OCI-M2 (cell line): ENCODE data around the gene CHERP.
"Not testable (repeated sequence)": the region's sequence is repeated elsewhere in the genome, so short reads cannot be mapped to it uniquely, and the experiment has no call there.

Experiments used
- DNase-seq: peaks from one replicate; lab custom pipeline; 2025; ENCODE audit not compliant: unreplicated experiment; lab: John Stamatoyannopoulos, UW

The CHERP gene

GRCh38 chr19:16544473-16545231 lies 2.4 kb upstream of the CHERP start:
- no peak for DNase-seq

- DNase-seq = not testable (repeated sequence)
These were observed 1.5 kb upstream of the CHERP start for GRCh38 chr19:16543734-16544133.

GRCh38 chr19:16542910-16543472 lies 754 bp upstream of the CHERP start:
- peak; percentile 96 for DNase-seq

GRCh38 chr19:16541526-16542044 lies 652 bp downstream of the CHERP start:
- no peak for DNase-seq

- no peak for DNase-seq
These were observed 1.3 kb downstream of the CHERP start for GRCh38 chr19:16540948-16541347.

- DNase-seq = no peak
These were observed 5.1 kb downstream of the CHERP start for GRCh38 chr19:16537111-16537510.

- no peak for DNase-seq
These were observed 6.1 kb downstream of the CHERP start for GRCh38 chr19:16536130-16536529.

- no peak for DNase-seq
These were observed 6.9 kb downstream of the CHERP start for GRCh38 chr19:16535381-16535780.

GRCh38 chr19:16532440-16533234 lies 9.6 kb downstream of the CHERP start:
- no peak for DNase-seq

- DNase-seq = no peak
These were observed 10.9 kb downstream of the CHERP start for GRCh38 chr19:16531380-16531669.

- DNase-seq = no peak
These were observed 11.5 kb downstream of the CHERP start for GRCh38 chr19:16530540-16531379.

- DNase-seq = no peak
These were observed 12.6 kb downstream of the CHERP start for GRCh38 chr19:16529466-16530144.

GRCh38 chr19:16527971-16528521 lies 14.2 kb downstream of the CHERP start:
- DNase-seq = no peak

GRCh38 chr19:16527334-16527935 lies 14.8 kb downstream of the CHERP start:
- no peak for DNase-seq

- DNase-seq = no peak
These were observed 16.3 kb downstream of the CHERP start for GRCh38 chr19:16525751-16526481.

GRCh38 chr19:16524991-16525734 lies 17.1 kb downstream of the CHERP start:
- no peak for DNase-seq

GRCh38 chr19:16522559-16523377 lies 19.5 kb downstream of the CHERP start:
- DNase-seq = no peak
